NCI-H2196 (cell line): ENCODE results near the gene TSPAN18.

ENCODE experiments used
- DNase-seq: peaks from one replicate; lab custom pipeline; 2025; ENCODE audit not compliant: unreplicated experiment; lab: John Stamatoyannopoulos, UW

TSPAN18 gene

GRCh38 chr11:44938066-44938691 is 211.4 kb downstream of the TSPAN18 start:
- DNase-seq = no peak

- no peak for DNase-seq
Observed at GRCh38 chr11:44939673-44940395, 213.1 kb downstream of the TSPAN18 start.

GRCh38 chr11:44940404-44940803 is 213.6 kb downstream of the TSPAN18 start:
- no peak for DNase-seq

GRCh38 chr11:44940835-44941234 is 214.1 kb downstream of the TSPAN18 start:
- no peak for DNase-seq

- DNase-seq = no peak
Observed at GRCh38 chr11:44941259-44942021, 214.7 kb downstream of the TSPAN18 start.

GRCh38 chr11:44942029-44942955 is 215.5 kb downstream of the TSPAN18 start:
- DNase-seq = no peak

GRCh38 chr11:44943118-44943517 is 216.4 kb downstream of the TSPAN18 start:
- DNase-seq = no peak

- DNase-seq = no peak
Observed at GRCh38 chr11:44943696-44944095, 216.9 kb downstream of the TSPAN18 start.

GRCh38 chr11:44944181-44944852 is 217.6 kb downstream of the TSPAN18 start:
- DNase-seq = no peak

- no peak for DNase-seq
Observed at GRCh38 chr11:44944853-44945235, 218.1 kb downstream of the TSPAN18 start.

- DNase-seq = no peak
Observed at GRCh38 chr11:44945666-44946065, 218.9 kb downstream of the TSPAN18 start.

- no peak for DNase-seq
Observed at GRCh38 chr11:44946263-44946662, 219.5 kb downstream of the TSPAN18 start.

GRCh38 chr11:44947114-44947513 is 220.4 kb downstream of the TSPAN18 start:
- no peak for DNase-seq

- no peak for DNase-seq
Observed at GRCh38 chr11:44948155-44948554, 221.4 kb downstream of the TSPAN18 start.

- no peak for DNase-seq
Observed at GRCh38 chr11:44949160-44950030, 222.6 kb downstream of the TSPAN18 start.

- DNase-seq = no peak
Observed at GRCh38 chr11:44950031-44950624, 223.4 kb downstream of the TSPAN18 start.

- DNase-seq = peak; percentile 78
Observed at GRCh38 chr11:44950625-44951476, 224.1 kb downstream of the TSPAN18 start, which contains the start of gene TP53I11. TP53I11 (minus strand) TSS chr11:44950883; CDS start chr11:44938335, 12,548 bp downstream.

GRCh38 chr11:44952082-44952481 is 225.3 kb downstream of the TSPAN18 start:
- no peak for DNase-seq
